ENCODE data around the gene CDH8.

Gene CDH8

GRCh38 chr16:62066747-62067146, 30.5 kb upstream of the CDH8 start:
- H3K4me3 ChIP-seq (ENCODE audit: low read depth, low read length) = no peak overlapping the region
- DNase-seq (ENCODE audit: low read depth) = no peak
- TF ChIP-seq, protein P1, sequence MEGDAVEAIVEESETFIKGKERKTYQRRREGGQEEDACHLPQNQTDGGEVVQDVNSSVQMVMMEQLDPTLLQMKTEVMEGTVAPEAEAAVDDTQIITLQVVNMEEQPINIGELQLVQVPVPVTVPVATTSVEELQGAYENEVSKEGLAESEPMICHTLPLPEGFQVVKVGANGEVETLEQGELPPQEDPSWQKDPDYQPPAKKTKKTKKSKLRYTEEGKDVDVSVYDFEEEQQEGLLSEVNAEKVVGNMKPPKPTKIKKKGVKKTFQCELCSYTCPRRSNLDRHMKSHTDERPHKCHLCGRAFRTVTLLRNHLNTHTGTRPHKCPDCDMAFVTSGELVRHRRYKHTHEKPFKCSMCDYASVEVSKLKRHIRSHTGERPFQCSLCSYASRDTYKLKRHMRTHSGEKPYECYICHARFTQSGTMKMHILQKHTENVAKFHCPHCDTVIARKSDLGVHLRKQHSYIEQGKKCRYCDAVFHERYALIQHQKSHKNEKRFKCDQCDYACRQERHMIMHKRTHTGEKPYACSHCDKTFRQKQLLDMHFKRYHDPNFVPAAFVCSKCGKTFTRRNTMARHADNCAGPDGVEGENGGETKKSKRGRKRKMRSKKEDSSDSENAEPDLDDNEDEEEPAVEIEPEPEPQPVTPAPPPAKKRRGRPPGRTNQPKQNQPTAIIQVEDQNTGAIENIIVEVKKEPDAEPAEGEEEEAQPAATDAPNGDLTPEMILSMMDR (IDR thresholded peaks at IDR 0.05; ENCODE audit: insufficient read depth, low read depth, low read length, missing control alignments) = no peak

- H3K4me3 ChIP-seq (ENCODE audit: low read depth, low read length) = no peak overlapping the region
- TF ChIP-seq, protein P1 (IDR thresholded peaks at IDR 0.05; ENCODE audit: insufficient read depth, low read depth, low read length, missing control alignments) = no peak
- DNase-seq (ENCODE audit: low read depth) = no peak
Measured at GRCh38 chr16:62064173-62064572, 27.9 kb upstream of the CDH8 start.

DNA sequence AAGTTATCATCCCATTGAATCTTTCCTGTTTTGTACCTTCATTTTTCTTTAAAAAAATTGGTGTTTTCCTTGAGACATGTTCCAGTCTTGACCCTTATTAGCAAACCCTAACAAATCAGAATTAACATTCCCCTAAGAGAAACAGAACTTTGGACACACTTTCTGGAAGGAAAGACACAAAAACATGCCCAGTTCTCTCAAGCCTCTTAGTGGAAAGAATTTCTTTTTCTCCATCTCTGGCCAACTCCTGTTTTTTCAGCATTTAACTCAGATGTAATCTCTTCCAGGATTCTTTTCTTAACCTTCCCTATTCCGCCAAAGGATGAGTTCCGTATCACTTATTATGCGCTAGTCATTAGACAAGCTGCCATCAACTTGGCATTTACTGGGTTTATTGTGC, 23.9 kb upstream of the CDH8 start:
- DNase-seq (ENCODE audit: low read depth) = no peak
- no peak overlapping the region for H3K4me3 ChIP-seq (ENCODE audit: low read depth, low read length)
- TF ChIP-seq, protein P1 (IDR thresholded peaks at IDR 0.05; ENCODE audit: insufficient read depth, low read depth, low read length, missing control alignments) = no peak

DNA sequence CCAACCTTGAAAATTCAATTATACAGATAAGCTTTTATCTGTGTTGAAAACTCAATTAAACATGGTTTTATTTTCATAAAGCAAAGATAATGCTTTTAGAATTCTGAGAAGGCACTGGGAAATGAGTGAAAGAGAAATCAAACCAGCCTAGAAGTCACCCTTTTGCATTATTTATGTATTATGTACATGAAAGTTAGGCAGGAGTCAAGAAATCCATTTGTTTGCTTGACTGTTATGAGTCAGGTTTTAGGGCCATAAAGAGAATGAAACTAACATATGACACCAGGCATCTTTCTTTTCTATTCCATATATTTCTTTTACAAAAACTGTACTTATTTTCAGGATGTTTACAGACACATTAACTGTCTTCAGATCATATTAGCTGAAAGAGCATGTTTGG, 23.3 kb upstream of the CDH8 start:
- DNase-seq (ENCODE audit: low read depth) = no peak
- TF ChIP-seq, protein P1 (IDR thresholded peaks at IDR 0.05; ENCODE audit: insufficient read depth, low read depth, low read length, missing control alignments) = no peak

DNA sequence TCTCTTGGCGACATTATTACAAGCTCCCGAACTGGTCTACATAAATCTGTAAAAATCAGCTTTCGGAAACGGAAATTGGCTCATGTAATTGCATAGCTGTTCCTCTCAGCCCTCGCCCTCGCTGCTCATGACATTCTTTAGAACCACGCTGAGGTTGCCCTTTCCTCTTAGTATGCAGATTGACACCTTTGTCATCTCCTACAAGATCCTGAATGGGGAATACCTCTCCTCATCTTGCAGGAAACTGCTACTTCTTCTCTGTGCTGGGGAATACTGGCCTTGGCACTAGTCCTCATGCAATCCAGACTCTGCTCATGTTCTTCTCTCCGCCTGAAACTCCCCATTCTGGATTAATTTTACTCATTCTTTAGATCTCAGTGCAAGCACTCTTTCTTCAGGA, 22.2 kb upstream of the CDH8 start:
- TF ChIP-seq, protein P1 (IDR thresholded peaks at IDR 0.05; ENCODE audit: insufficient read depth, low read depth, low read length, missing control alignments) = no peak
- H3K4me3 ChIP-seq (ENCODE audit: low read depth, low read length) = no peak overlapping the region
- DNase-seq (ENCODE audit: low read depth) = no peak

More for the DNA sequence above, 23.3 kb upstream of the CDH8 start:
- H3K4me3 ChIP-seq (ENCODE audit: low read depth, low read length) = no peak overlapping the region

- no peak for DNase-seq (ENCODE audit: low read depth)
- no peak overlapping the region for H3K4me3 ChIP-seq (ENCODE audit: low read depth, low read length)
- TF ChIP-seq, protein P1 (IDR thresholded peaks at IDR 0.05; ENCODE audit: insufficient read depth, low read depth, low read length, missing control alignments) = no peak
Measured at GRCh38 chr16:62051942-62052341, 15.7 kb upstream of the CDH8 start.

DNA sequence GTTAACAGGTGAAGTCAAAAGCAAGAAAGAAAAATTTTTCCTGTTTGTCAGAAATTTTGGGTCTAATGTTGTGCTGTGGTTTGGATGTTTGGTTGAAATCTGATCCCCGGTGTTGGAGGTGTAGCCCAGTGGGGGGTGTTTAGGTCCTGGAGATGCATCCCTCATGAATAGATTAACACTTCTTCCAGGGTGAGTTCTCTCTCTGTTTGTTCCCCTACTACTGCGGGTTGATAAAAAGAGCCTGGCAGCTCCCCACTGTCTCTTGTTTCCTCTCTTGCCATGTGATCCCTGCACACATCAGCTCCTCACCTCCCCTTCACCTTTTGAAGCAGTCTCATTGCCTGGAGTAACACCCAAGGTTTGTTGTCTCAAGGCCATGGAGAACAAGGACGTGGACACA, 14.6 kb upstream of the CDH8 start:
- H3K4me3 ChIP-seq (ENCODE audit: low read depth, low read length) = no peak overlapping the region
- TF ChIP-seq, protein P1 (IDR thresholded peaks at IDR 0.05; ENCODE audit: insufficient read depth, low read depth, low read length, missing control alignments) = no peak

More for the DNA sequence above, 14.6 kb upstream of the CDH8 start:
- no peak for DNase-seq (ENCODE audit: low read depth)

All from GM12865 (cell line).